ENCODE data around the gene SLC25A25. TPM values are rescaled to one million over a fixed set of nuclear protein-coding genes. Genes with fewer than 3 reads are reported as not detected.

The SLC25A25 gene
- total RNA-seq, 1 donor from 2014 or later, result 16.8 TPM

GRCh38 chr9:128120061-128120740 lies 52.2 kb downstream of the SLC25A25 start:
- peaks cover 9% of the 10 kb centered on the region for H3K4me1 Mint-ChIP-seq
- DNase-seq (ENCODE audit: low read depth, low spot score), result no peak
- no peak overlapping the region for H3K27ac Mint-ChIP-seq (ENCODE audit: unreplicated experiment)

GRCh38 chr9:128120741-128121465 lies 52.9 kb downstream of the SLC25A25 start:
- Mint-ChIP-seq H3K27ac (ENCODE audit: unreplicated experiment) (no peak overlapping the region), H3K4me1 (peaks cover 16% of the 10 kb centered on the region), H3K27me3 (ENCODE audit: low read depth) (peaks cover 2% of the 10 kb centered on the region), H3K4me3 (no peak overlapping the region), H3K9me3 (no peaks in the 10 kb centered on the region), H3K36me3 (ENCODE audit: low read depth) (no peaks in the 10 kb centered on the region)
- DNase-seq (ENCODE audit: low read depth, low spot score), result no peak
- no peak for TF ChIP-seq CTCF (conservative IDR thresholded peaks at IDR 0.05)

More at GRCh38 chr9:128120061-128120740, 52.2 kb downstream of the SLC25A25 start:
- Mint-ChIP-seq H3K27me3 (ENCODE audit: low read depth) (peaks cover 2% of the 10 kb centered on the region), H3K4me3 (no peak overlapping the region), H3K9me3 (no peaks in the 10 kb centered on the region), H3K36me3 (ENCODE audit: low read depth) (no peaks in the 10 kb centered on the region)
- no peak for TF ChIP-seq CTCF (conservative IDR thresholded peaks at IDR 0.05)

- H3K4me1 Mint-ChIP-seq, result peaks cover 21% of the 10 kb centered on the region
- no peak overlapping the region for H3K4me3 Mint-ChIP-seq
- no peak for DNase-seq (ENCODE audit: low read depth, low spot score)
- no peaks in the 10 kb centered on the region for H3K9me3 Mint-ChIP-seq
- TF ChIP-seq CTCF (conservative IDR thresholded peaks at IDR 0.05), result no peak
- no peak overlapping the region for H3K27ac Mint-ChIP-seq (ENCODE audit: unreplicated experiment)
- peaks cover 2% of the 10 kb centered on the region for H3K27me3 Mint-ChIP-seq (ENCODE audit: low read depth)
- H3K36me3 Mint-ChIP-seq (ENCODE audit: low read depth), result no peaks in the 10 kb centered on the region
Observed at GRCh38 chr9:128121466-128121810, 53.4 kb downstream of the SLC25A25 start.

- no peaks in the 10 kb centered on the region for H3K36me3 Mint-ChIP-seq (ENCODE audit: low read depth)
- no peak for DNase-seq (ENCODE audit: low read depth, low spot score)
- H3K9me3 Mint-ChIP-seq, result no peaks in the 10 kb centered on the region
- TF ChIP-seq CTCF (conservative IDR thresholded peaks at IDR 0.05), result no peak
- H3K27me3 Mint-ChIP-seq (ENCODE audit: low read depth), result peaks cover 2% of the 10 kb centered on the region
- H3K4me1 Mint-ChIP-seq, result peaks cover 21% of the 10 kb centered on the region
- no peak overlapping the region for H3K4me3 Mint-ChIP-seq
- no peak overlapping the region for H3K27ac Mint-ChIP-seq (ENCODE audit: unreplicated experiment)
Observed at GRCh38 chr9:128121924-128122808, 54.1 kb downstream of the SLC25A25 start.

- H3K27me3 Mint-ChIP-seq (ENCODE audit: low read depth), result no peaks in the 10 kb centered on the region
- peaks cover 16% of the 10 kb centered on the region for H3K4me1 Mint-ChIP-seq
- TF ChIP-seq CTCF (conservative IDR thresholded peaks at IDR 0.05), result no peak
- H3K9me3 Mint-ChIP-seq, result no peaks in the 10 kb centered on the region
- H3K36me3 Mint-ChIP-seq (ENCODE audit: low read depth), result no peaks in the 10 kb centered on the region
- H3K4me3 Mint-ChIP-seq, result no peak overlapping the region
- DNase-seq (ENCODE audit: low read depth, low spot score), result no peak
- no peak overlapping the region for H3K27ac Mint-ChIP-seq (ENCODE audit: unreplicated experiment)
Observed at GRCh38 chr9:128122809-128123175, 54.8 kb downstream of the SLC25A25 start.

All from neural crest cell (in vitro differentiated cells).